AG04449 (cell line): ENCODE data around the gene TMUB2.
A peak's percentile ranks its signal among the peaks of the same experiment; 100 is the strongest.

Source experiments
- CTCF ChIA-PET: fragments of 350-600 bp; formaldehyde crosslinking; extraction: SDS; loops from one replicate; lab custom pipeline; 2021; ENCODE audit warnings: antibody characterized with exemption; lab: Yijun Ruan, JAX
- POLR2A ChIA-PET: fragments of 400-600, 350-600 bp; formaldehyde crosslinking; extraction: SDS; loops from one replicate; lab custom pipeline; 2020; ENCODE audit warnings: antibody characterized with exemption, inconsistent platforms; lab: Yijun Ruan, JAX
- DNase-seq: peaks from one replicate; pipeline ENCODE4 v3.0.0-alpha.2; 2010; ENCODE audit warnings: low read depth, low spot score
- H3K4me3 ChIP-seq: 2 replicates; pipeline ENCODE4 v1.5.1; 2011; ENCODE audit warnings: low read depth, mild to moderate bottlenecking, control low read depth, low read length
- CTCF ChIP-seq: IDR thresholded peaks from one replicate; pipeline ENCODE4 v1.5.1; 2011; ENCODE audit warnings: mild to moderate bottlenecking, moderate library complexity, low read length, control low read depth, inconsistent platforms; ENCODE audit not compliant: insufficient read depth; ENCODE audit errors: missing control alignments

TMUB2 gene

GRCh38 chr17:44221862-44222111 lies 35.0 kb downstream of the TMUB2 start:
- H3K4me3 ChIP-seq: peak overlapping the region; percentile 82
- ChIA-PET POLR2A (interaction anchor here (0.7 to 3.4 kb wide), 5 partner anchors 12 to 124 kb away, joined by 3 to 18 read pairs (median 7); partner anchors contain the start of gene GRN), CTCF (interaction anchor here (0.6 to 4.7 kb wide), 10 partner anchors 9 to 141 kb away, joined by 3 to 58 read pairs (median 4); partner anchors contain the start of gene FAM171A2)
- DNase-seq: no peak
- TF ChIP-seq CTCF: no peak

GRCh38 chr17:44222112-44222869 lies 35.5 kb downstream of the TMUB2 start:
- no peak for DNase-seq
- CTCF ChIA-PET: interaction anchor here (0.6 to 4.7 kb wide), 11 partner anchors 8 to 141 kb away, joined by 3 to 58 read pairs (median 4); partner anchors contain the start of gene FAM171A2

GRCh38 chr17:44223541-44224071 lies 36.8 kb downstream of the TMUB2 start:
- no peak overlapping the region for H3K4me3 ChIP-seq
- ChIA-PET CTCF (interaction anchor here (0.7 to 0.9 kb wide), 2 partner anchors 13 to 139 kb away, joined by 4 read pairs; partner anchors contain the start of gene FAM171A2), POLR2A (no interaction called here)
- TF ChIP-seq CTCF: no peak
- no peak for DNase-seq

More at GRCh38 chr17:44222112-44222869, 35.5 kb downstream of the TMUB2 start:
- POLR2A ChIA-PET: interaction anchor here (0.6 to 3.4 kb wide), 4 partner anchors 12 to 105 kb away, joined by 3 to 18 read pairs (median 8); no protein-coding TSS in a partner anchor
- peak; percentile 27 for TF ChIP-seq CTCF
- H3K4me3 ChIP-seq: peak overlapping the region; percentile 82

- ChIA-PET POLR2A (no interaction called here), CTCF (no interaction called here)
- no peak for DNase-seq
- no peak overlapping the region for H3K4me3 ChIP-seq
- no peak for TF ChIP-seq CTCF
Observed at GRCh38 chr17:44229090-44229489, 42.3 kb downstream of the TMUB2 start.

GRCh38 chr17:44230140-44230539 lies 43.4 kb downstream of the TMUB2 start:
- ChIA-PET CTCF (interaction anchor here (2.4 kb wide), 1 partner anchor 9 kb away, joined by 9 read pairs; no protein-coding TSS in a partner anchor), POLR2A (no interaction called here)
- no peak for TF ChIP-seq CTCF
- H3K4me3 ChIP-seq: no peak overlapping the region
- no peak for DNase-seq

- no peak for DNase-seq
- no peak overlapping the region for H3K4me3 ChIP-seq
- no peak for TF ChIP-seq CTCF
- ChIA-PET POLR2A (no interaction called here), CTCF (interaction anchor here (0.6 kb wide), 1 partner anchor 76 kb away, joined by 3 read pairs; the partner anchor contains the start of gene RUNDC3A)
Observed at GRCh38 chr17:44232061-44232460, 45.3 kb downstream of the TMUB2 start.
